HG02642 (cell line): Measurements from ENCODE around the gene NCK2.
A peak's percentile ranks its signal among the peaks of the same experiment; 100 is the strongest.

ENCODE experiments used
- ATAC-seq: cut with Tn5 transposase; IDR thresholded peaks from one replicate; pipeline ENCODE4 v1.9.1; 2021; ENCODE audit warnings: mild to moderate bottlenecking; ENCODE audit not compliant: unreplicated experiment, poor library complexity

The NCK2 gene

DNA sequence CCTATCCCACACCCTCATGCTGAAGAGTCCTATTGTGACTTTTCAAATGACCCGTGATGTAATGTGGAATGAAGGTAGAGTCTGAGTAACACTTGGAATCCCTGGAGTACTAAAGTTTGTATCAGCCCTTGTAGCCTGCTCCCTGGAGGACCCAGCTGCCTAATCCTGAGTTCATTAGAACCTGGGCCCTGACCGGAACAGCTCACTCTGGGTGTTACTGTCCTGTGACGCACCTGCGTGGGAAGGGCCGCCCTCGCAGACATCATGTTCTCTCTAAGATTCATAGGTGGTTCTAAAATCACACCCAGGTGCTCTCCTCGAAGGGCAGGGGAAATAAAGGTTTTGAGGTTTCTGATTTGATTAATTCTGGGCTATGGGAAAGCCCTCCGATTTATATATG is 62.3 kb downstream of the NCK2 start:
- ATAC-seq, result no peak

GRCh38 chr2:105808423-105809096 is 63.8 kb downstream of the NCK2 start:
- no peak for ATAC-seq

- peak; percentile 48 for ATAC-seq
Observed at GRCh38 chr2:105809097-105809473, 64.4 kb downstream of the NCK2 start.

DNA sequence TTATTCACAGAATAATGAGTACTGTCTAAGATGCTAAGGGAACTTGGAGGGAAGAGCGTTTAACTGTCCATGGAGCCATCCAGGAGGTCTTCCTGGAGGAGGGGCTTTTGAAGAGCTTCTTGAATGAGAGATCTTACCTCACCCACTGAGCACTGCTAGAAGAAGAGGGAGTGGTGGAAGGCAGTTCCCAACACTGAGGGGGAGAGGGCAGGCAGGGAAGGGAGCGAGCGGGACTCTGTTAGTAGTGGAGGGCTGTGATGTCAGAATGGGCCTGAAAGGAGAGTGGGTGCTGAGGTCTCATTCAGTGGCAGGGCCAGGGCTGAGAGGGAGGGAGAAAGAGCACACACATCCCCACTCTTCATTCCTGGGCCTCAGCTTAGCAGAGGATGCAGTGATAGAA is 65.0 kb downstream of the NCK2 start:
- ATAC-seq, result no peak

- peak; percentile 84 for ATAC-seq
Observed at GRCh38 chr2:105812180-105813044, 67.7 kb downstream of the NCK2 start.

DNA sequence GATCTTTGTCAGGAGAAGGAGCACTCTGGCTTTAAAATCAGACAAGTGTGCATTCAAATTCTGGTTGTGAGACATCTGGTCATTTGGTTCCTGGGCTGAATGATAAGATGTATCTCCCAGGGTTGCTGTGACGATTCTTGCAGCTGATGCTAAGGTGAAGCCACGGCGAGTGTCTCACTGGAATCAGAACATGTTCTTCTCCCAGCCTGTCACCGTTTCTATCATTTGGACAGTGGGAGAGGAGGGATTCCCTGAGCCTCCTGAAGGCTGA is 68.3 kb downstream of the NCK2 start:
- no peak for ATAC-seq

DNA sequence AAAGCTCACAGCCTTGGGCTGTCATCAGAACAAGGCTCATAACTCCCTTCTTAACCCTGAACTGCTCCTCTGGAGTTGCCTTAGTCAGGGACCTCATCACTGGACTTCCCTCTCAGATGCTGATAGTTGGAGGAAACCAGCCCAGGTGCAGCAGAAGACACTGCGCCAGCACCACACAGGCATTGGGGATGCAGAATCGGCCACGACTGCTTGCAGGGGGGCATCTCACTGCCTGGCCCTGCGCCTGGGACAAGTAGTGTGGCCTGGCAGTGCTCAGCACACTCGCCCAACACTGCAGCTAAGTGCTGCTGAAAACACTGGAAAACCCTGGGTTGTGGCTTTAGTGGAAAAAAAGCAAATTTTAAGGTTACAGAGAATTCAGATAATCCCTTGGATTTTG is 68.7 kb downstream of the NCK2 start:
- no peak for ATAC-seq

GRCh38 chr2:105814291-105814940 is 69.7 kb downstream of the NCK2 start:
- ATAC-seq, result no peak

GRCh38 chr2:105815401-105815800 is 70.7 kb downstream of the NCK2 start:
- no peak for ATAC-seq

DNA sequence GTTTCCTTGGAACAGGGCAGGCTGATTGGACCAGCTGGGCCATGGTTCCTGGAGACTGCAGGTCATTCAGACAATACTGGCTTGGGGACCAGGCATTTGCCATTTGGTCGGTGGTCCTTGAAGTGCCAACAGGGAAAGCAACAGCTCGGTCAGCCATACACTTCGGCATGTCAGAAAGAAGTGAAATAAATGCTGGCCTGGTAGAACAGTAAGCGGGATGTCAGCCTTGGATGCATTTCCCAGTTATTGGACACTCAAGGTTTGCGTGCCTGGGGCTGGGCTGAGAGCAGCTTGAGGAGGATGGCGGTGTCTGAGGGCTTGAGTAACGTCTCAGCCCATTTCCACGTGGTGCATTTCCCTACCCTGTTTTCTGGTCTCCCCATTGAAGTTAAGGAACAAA is 75.4 kb downstream of the NCK2 start:
- ATAC-seq, result no peak

- no peak for ATAC-seq
Observed at GRCh38 chr2:105820691-105821090, 76.0 kb downstream of the NCK2 start.

- ATAC-seq, result no peak
Observed at GRCh38 chr2:105821428-105822125, 76.9 kb downstream of the NCK2 start.

DNA sequence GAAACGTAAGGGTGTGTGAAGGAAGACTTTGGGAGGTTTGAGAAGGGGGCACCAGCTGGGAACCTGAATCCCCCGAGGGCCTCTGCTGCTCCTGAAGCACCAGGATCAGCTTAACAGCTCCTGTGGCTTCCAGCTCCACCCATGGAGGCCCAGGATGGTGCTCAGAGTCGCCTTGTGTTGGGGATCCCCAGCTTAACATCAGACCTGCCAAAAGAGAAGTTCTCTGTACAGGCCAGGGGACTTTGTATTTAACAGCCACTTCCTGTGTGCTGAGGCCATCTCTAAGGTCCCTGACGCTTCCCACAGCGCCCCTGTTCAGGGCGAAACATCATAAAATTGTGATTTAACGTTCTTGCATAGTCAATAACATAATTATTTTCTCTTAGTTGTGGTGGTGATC is 77.5 kb downstream of the NCK2 start:
- ATAC-seq, result peak; percentile 82

DNA sequence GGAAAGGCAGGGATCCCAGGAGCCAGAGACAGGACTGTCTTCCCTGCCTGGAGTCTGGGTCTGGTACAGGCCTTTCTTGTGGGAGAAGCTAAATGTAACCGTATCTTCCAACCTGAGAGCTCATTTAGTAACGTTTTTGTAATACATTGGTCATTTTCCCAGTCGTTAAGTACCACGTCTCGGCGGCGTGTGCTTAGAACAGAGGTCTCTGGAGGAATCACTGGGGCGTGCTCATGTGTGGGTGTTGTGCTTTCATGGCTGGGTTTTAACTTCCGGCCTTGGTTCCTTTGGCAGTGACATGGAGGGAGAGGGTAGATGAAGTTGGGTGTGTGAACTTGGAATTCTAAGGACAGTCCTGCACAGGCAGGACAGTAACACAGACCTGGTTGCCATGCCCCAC is 79.7 kb downstream of the NCK2 start:
- no peak for ATAC-seq

- ATAC-seq, result no peak
Observed at GRCh38 chr2:105827351-105828096, 82.8 kb downstream of the NCK2 start.

GRCh38 chr2:105828558-105828957 is 83.8 kb downstream of the NCK2 start:
- ATAC-seq, result no peak

DNA sequence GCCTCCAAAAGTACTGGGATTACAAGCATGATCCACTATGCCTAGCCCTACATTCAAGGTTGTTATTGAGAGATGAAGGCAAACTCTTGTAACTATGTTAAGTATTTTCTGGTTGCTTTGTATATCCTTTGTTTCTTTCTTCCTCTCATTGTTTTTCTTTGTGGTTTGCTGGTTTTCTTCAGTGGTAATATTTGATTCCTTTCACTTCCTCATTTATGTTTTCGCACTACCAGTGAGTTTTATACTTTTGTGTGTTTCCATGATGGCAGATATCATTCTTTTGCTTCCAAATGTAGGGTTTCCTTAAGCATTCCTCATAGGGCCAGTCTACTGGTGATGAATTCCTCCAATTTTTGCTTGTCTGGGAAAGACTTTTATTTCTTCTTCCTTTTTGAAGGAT is 90.2 kb downstream of the NCK2 start:
- peak; percentile 79 for ATAC-seq

GRCh38 chr2:105836341-105836740 is 91.6 kb downstream of the NCK2 start:
- no peak for ATAC-seq

- no peak for ATAC-seq
Observed at GRCh38 chr2:105836840-105837692, 92.4 kb downstream of the NCK2 start.
